ENCODE results near the gene WNK2.
"Not testable (repeated sequence)": the region's sequence is repeated elsewhere in the genome, so short reads cannot be mapped to it uniquely, and the experiment has no call there.

WNK2 gene

GRCh38 chr9:93332317-93332716 lies 148.4 kb downstream of the WNK2 start:
- DNase-seq: no peak
- Histone ChIP-seq H3K27me3 (no peaks in the 10 kb centered on the region), H3K27ac (no peak overlapping the region), H3K36me3 (no peaks in the 10 kb centered on the region), H3K4me3 (no peak overlapping the region), H3K4me1 (no peaks in the 10 kb centered on the region), H3K9me3 (no peaks in the 10 kb centered on the region)
- intact Hi-C loops (cut with DNase I; ENCODE audit: low total_unique reads): no loop called here
- TF ChIP-seq CTCF (IDR thresholded peaks at IDR 0.05): no peak

DNA sequence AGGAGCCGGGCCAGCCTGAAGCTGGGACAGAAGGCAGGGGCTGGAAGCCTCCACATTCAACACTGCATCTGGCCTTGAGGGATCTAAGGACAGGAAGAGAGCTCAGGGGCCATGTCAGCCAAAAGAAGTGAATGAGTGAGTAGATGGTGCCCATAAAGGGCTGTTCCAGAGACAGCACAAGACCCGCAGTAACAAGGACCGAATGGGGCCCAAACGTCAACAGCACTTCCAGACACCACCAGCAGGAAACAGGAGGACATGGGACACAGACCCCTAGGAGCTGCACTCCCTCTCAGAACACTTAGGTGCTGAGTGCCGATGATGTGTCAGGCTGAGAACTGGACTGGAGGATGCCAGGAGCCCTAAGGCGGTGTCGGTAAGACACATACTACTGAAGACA lies 152.8 kb downstream of the WNK2 start:
- H3K4me3 ChIP-seq: no peak overlapping the region
- H3K4me1 ChIP-seq: no peaks in the 10 kb centered on the region
- no peak for TF ChIP-seq CTCF (IDR thresholded peaks at IDR 0.05)
- H3K36me3 ChIP-seq: no peaks in the 10 kb centered on the region
- intact Hi-C loops (cut with DNase I; ENCODE audit: low total_unique reads): no loop called here
- no peaks in the 10 kb centered on the region for H3K27me3 ChIP-seq
- no peak overlapping the region for H3K27ac ChIP-seq
- DNase-seq: no peak
- peaks cover 0 to 7% (median 0%) of the 10 kb centered on the region in 3 donors for H3K9me3 ChIP-seq

GRCh38 chr9:93338196-93338595 lies 154.3 kb downstream of the WNK2 start:
- H3K4me1 ChIP-seq; H3K9me3 ChIP-seq; intact Hi-C loops (cut with DNase I; ENCODE audit: low total_unique reads); H3K4me3 ChIP-seq; DNase-seq; H3K36me3 ChIP-seq; H3K27ac ChIP-seq; H3K27me3 ChIP-seq: not testable (repeated sequence)

DNA sequence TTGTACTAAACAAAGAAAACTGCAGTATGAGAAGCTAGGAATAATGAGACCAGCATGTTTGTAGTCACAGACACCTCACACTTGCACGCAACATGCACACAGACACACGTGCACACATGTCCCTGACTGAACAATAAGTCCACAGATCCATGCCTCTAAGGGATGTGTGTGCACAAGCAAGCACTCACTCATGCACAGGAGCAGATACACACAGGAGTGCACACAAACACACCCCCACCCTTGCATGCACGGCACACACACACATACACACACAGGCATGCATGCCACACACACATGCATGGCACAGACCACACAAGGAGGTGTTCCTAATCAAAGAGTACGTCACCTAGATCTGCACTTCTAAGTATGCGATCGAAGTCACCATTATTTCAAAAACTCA lies 156.2 kb downstream of the WNK2 start:
- no peak for DNase-seq
- no peaks in the 10 kb centered on the region for H3K27me3 ChIP-seq
- no peak overlapping the region for H3K27ac ChIP-seq
- intact Hi-C loops (cut with DNase I; ENCODE audit: low total_unique reads): no loop called here
- no peaks in the 10 kb centered on the region for H3K36me3 ChIP-seq
- no peaks in the 10 kb centered on the region for H3K4me1 ChIP-seq
- peaks cover 0 to 7% (median 0%) of the 10 kb centered on the region in 3 donors for H3K9me3 ChIP-seq
- no peak for TF ChIP-seq CTCF (IDR thresholded peaks at IDR 0.05)
- H3K4me3 ChIP-seq: no peak overlapping the region

DNA sequence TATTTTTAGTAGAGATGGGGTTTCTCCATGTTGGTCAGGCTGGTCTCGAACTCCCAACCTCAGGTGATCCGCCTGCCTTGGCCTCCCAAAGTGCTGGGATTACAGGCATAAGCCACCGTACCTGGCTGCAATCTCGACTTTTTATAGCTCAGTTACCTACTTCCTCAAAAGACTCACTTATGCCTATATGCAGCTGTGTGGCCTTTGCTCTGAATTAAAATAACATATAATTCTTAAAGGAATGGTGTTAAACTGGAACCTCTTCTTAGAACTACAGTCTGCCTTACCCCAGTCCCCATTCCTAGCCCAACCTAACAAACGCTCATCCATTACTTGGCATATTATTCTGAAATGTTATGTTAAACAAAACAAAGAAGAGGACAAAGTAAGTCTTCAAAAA lies 157.9 kb downstream of the WNK2 start:
- H3K27me3 ChIP-seq; H3K9me3 ChIP-seq; DNase-seq; H3K4me3 ChIP-seq; H3K36me3 ChIP-seq; H3K27ac ChIP-seq; intact Hi-C loops (cut with DNase I; ENCODE audit: low total_unique reads): not testable (repeated sequence)
- H3K4me1 ChIP-seq: peaks cover 0 to 12% (median 11%) of the 10 kb centered on the region in 4 donors

- DNase-seq; H3K27me3 ChIP-seq; H3K4me3 ChIP-seq; intact Hi-C loops (cut with DNase I; ENCODE audit: low total_unique reads); H3K27ac ChIP-seq; H3K9me3 ChIP-seq; H3K36me3 ChIP-seq: not testable (repeated sequence)
- H3K4me1 ChIP-seq: peaks cover 0 to 12% (median 11%) of the 10 kb centered on the region in 4 donors
Measured at GRCh38 chr9:93342428-93342827, 158.5 kb downstream of the WNK2 start.

DNA sequence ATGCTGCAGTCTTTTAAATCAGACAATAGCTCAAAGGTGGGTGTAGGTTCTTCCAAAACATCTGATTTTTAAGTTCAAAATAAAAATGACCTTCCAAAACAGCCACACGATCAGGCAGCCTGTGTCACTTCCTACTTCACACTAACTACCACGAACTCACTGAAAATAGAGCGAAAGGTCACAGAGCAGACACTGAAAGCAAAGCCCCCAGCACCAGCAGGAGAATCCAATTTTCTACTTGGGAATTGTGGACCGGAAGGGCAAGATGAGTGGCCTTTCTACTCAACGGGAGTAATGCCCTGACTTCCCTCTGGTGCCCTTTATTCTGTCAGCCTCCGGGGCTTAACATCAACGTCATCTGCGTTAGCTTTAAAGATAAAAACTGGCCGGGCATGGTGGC lies 159.7 kb downstream of the WNK2 start:
- Histone ChIP-seq H3K4me3 (no peak overlapping the region), H3K27me3 (peaks cover 0 to 3% of the 10 kb centered on the region in 2 donors), H3K27ac (no peak overlapping the region), H3K9me3 (peaks cover 0 to 3% (median 0%) of the 10 kb centered on the region in 3 donors), H3K36me3 (no peaks in the 10 kb centered on the region), H3K4me1 (peaks cover 0 to 12% (median 11%) of the 10 kb centered on the region in 4 donors)
- intact Hi-C loops (cut with DNase I; ENCODE audit: low total_unique reads): no loop called here
- no peak for DNase-seq
- TF ChIP-seq CTCF (IDR thresholded peaks at IDR 0.05): no peak
